Neural progenitor cell (in vitro differentiated cells): Measurements from ENCODE around the gene COL23A1.

Experiments used
- CTCF ChIP-seq: fragments of 200-600 bp; sonication (generic); IDR thresholded peaks from 2 replicates; pipeline ENCODE4 v1.5.1; 2017; ENCODE audit warnings: antibody characterized with exemption, mild to moderate bottlenecking
- EZH2phosphoT487 ChIP-seq: fragments of 200-600 bp; sonication (generic); IDR thresholded peaks from 2 replicates; pipeline ENCODE4 v1.6.1; 2017; ENCODE audit warnings: antibody characterized with exemption

DNA sequence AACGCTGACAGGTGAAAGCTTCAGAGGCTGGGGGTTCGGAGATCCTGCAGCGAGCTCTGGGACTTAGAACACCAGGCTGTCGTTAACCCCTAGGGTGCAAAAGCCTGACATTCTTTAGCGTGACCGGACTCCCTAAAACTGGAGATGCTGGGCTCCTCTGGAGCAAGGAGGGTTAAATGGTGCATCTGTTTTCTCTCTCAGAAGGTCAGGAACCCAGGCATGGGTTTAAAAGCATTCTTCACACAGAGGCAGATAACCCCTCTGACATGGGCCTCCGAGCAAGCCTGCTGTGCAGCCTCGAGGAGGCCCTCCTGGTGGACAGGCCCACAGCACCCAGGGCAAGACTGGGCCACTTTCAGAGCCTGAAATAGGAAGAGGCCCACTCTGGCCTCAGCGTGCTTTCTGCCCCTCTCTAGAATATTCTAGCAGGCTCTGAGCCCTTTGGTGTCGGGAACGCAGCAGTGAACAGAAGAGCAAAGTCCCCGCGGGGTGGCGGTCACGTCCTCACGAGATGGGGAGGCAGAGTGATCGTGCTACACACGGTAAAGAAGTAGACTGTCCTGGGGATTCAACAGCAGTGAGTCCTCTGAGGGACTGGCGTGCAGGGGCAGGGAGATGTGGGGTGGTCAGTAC, 124.8 kb downstream of the COL23A1 start:
- TF ChIP-seq CTCF, result no peak
- TF ChIP-seq EZH2phosphoT487, result no peak
